Neural cell (in vitro differentiated cells): Measurements from ENCODE around the gene PTDSS2.

ENCODE experiments used
- EP300 ChIP-seq: fragments of 450-650 bp; conservative IDR thresholded peaks from 2 replicates; pipeline ENCODE4 v1.6.1; 2014; ENCODE audit warnings: antibody characterized with exemption, mild to moderate bottlenecking, moderate library complexity; ENCODE audit not compliant: poor library complexity, severe bottlenecking
- EZH2 ChIP-seq: fragments of 200-600, 300-800 bp; shearing (Covaris generic), sonication (generic); IDR thresholded peaks from 2 replicates; pipeline ENCODE4 v1.6.1; 2014; ENCODE audit warnings: antibody characterized with exemption, low read length, borderline replicate concordance, mild to moderate bottlenecking; ENCODE audit not compliant: insufficient read depth, poor library complexity, severe bottlenecking
- POLR2AphosphoS5 ChIP-seq: IDR thresholded peaks from 2 replicates; pipeline ENCODE4 v1.6.1; 2012
- SMC3 ChIP-seq: fragments of 450-650 bp; conservative IDR thresholded peaks from 2 replicates; pipeline ENCODE4 v1.6.1; 2014; ENCODE audit warnings: antibody characterized with exemption, mild to moderate bottlenecking, moderate library complexity; ENCODE audit not compliant: poor library complexity
- TAF1 ChIP-seq: IDR thresholded peaks from 2 replicates; pipeline ENCODE4 v1.6.1; 2012; ENCODE audit warnings: low read depth
- TF ChIP-seq, protein P1 (sequence below): fragments of 450-650 bp; IDR thresholded peaks from 2 replicates; pipeline ENCODE4 v1.5.1; 2014; ENCODE audit warnings: antibody characterized with exemption, mild to moderate bottlenecking, moderate library complexity; ENCODE audit not compliant: poor library complexity, severe bottlenecking
- TF ChIP-seq, protein P2 (sequence below): IDR thresholded peaks from 2 replicates; pipeline ENCODE4 v1.6.1; 2012; ENCODE audit warnings: borderline replicate concordance

DNA sequence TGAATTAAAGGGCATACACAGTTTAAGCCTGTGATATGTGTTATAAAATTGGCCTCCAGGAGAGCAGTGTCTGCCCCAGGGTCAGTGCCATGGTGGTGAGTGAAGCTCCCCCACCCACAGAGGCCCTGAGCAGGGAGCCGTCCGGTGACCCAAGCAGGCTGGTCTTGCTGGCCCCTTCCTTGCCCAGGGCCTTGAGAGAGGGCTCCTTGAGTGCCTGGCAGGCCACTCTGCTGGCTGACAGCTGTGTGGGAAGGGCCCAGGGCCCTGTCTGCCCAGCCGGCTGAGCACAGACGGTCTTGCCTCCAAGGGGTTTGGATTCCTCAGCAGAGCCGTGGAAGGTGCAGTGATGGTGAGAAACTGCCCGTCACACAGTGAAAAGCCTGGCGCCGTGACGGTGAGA lies 25.9 kb downstream of the PTDSS2 start:
- TF ChIP-seq TAF1 (no peak), EP300 (no peak), EZH2 (no peak), SMC3 (no peak), POLR2AphosphoS5 (no peak)
- TF ChIP-seq, protein P1, sequence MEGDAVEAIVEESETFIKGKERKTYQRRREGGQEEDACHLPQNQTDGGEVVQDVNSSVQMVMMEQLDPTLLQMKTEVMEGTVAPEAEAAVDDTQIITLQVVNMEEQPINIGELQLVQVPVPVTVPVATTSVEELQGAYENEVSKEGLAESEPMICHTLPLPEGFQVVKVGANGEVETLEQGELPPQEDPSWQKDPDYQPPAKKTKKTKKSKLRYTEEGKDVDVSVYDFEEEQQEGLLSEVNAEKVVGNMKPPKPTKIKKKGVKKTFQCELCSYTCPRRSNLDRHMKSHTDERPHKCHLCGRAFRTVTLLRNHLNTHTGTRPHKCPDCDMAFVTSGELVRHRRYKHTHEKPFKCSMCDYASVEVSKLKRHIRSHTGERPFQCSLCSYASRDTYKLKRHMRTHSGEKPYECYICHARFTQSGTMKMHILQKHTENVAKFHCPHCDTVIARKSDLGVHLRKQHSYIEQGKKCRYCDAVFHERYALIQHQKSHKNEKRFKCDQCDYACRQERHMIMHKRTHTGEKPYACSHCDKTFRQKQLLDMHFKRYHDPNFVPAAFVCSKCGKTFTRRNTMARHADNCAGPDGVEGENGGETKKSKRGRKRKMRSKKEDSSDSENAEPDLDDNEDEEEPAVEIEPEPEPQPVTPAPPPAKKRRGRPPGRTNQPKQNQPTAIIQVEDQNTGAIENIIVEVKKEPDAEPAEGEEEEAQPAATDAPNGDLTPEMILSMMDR, result no peak
- TF ChIP-seq, protein P2, sequence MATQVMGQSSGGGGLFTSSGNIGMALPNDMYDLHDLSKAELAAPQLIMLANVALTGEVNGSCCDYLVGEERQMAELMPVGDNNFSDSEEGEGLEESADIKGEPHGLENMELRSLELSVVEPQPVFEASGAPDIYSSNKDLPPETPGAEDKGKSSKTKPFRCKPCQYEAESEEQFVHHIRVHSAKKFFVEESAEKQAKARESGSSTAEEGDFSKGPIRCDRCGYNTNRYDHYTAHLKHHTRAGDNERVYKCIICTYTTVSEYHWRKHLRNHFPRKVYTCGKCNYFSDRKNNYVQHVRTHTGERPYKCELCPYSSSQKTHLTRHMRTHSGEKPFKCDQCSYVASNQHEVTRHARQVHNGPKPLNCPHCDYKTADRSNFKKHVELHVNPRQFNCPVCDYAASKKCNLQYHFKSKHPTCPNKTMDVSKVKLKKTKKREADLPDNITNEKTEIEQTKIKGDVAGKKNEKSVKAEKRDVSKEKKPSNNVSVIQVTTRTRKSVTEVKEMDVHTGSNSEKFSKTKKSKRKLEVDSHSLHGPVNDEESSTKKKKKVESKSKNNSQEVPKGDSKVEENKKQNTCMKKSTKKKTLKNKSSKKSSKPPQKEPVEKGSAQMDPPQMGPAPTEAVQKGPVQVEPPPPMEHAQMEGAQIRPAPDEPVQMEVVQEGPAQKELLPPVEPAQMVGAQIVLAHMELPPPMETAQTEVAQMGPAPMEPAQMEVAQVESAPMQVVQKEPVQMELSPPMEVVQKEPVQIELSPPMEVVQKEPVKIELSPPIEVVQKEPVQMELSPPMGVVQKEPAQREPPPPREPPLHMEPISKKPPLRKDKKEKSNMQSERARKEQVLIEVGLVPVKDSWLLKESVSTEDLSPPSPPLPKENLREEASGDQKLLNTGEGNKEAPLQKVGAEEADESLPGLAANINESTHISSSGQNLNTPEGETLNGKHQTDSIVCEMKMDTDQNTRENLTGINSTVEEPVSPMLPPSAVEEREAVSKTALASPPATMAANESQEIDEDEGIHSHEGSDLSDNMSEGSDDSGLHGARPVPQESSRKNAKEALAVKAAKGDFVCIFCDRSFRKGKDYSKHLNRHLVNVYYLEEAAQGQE, result no peak
